Chondrocyte (in vitro differentiated cells): ENCODE measurements around the gene STX1A. TPM values are rescaled to one million over a fixed set of nuclear protein-coding genes. Genes with fewer than 3 reads are reported as not detected.

Experiments
- DNase-seq: peaks from one replicate; pipeline ENCODE4 v3.0.0; 2021; ENCODE audit warnings: mixed read lengths, low spot score
- H3K27ac Mint-ChIP-seq: one replicate; pipeline ENCODE4 v1.8.0; 2021; ENCODE audit warnings: mild to moderate bottlenecking, moderate library complexity, mixed read lengths; ENCODE audit not compliant: unreplicated experiment
- H3K27me3 Mint-ChIP-seq: 2 replicates; pipeline ENCODE4 v1.8.0; 2021; ENCODE audit warnings: low read depth, mixed read lengths
- H3K36me3 Mint-ChIP-seq: 2 replicates; pipeline ENCODE4 v1.8.0; 2021; ENCODE audit warnings: low read depth, mixed read lengths
- H3K4me1 Mint-ChIP-seq: 2 replicates; pipeline ENCODE4 v1.8.0; 2021; ENCODE audit warnings: low read depth, mild to moderate bottlenecking, mixed read lengths
- H3K4me3 Mint-ChIP-seq: one replicate; pipeline ENCODE4 v1.8.0; 2021; ENCODE audit warnings: mild to moderate bottlenecking, moderate library complexity, mixed read lengths; ENCODE audit not compliant: unreplicated experiment
- H3K9me3 Mint-ChIP-seq: 2 replicates; pipeline ENCODE4 v1.8.0; 2021; ENCODE audit warnings: low read depth, mixed read lengths
- CTCF ChIP-seq: fragments of 200-600 bp; sonication (generic); IDR thresholded peaks from 2 replicates; pipeline ENCODE4 v1.5.0; 2021; ENCODE audit warnings: antibody characterized with exemption, mild to moderate bottlenecking, moderate library complexity
- total RNA-seq: library from RNA; stranded (reverse); gene quantifications from 3 replicates; pipeline ENCODE4 v1.2.1, GENCODE V29; 2021

The STX1A gene
- total RNA-seq, 1 donor from 2014 or later = 20.9 TPM

DNA sequence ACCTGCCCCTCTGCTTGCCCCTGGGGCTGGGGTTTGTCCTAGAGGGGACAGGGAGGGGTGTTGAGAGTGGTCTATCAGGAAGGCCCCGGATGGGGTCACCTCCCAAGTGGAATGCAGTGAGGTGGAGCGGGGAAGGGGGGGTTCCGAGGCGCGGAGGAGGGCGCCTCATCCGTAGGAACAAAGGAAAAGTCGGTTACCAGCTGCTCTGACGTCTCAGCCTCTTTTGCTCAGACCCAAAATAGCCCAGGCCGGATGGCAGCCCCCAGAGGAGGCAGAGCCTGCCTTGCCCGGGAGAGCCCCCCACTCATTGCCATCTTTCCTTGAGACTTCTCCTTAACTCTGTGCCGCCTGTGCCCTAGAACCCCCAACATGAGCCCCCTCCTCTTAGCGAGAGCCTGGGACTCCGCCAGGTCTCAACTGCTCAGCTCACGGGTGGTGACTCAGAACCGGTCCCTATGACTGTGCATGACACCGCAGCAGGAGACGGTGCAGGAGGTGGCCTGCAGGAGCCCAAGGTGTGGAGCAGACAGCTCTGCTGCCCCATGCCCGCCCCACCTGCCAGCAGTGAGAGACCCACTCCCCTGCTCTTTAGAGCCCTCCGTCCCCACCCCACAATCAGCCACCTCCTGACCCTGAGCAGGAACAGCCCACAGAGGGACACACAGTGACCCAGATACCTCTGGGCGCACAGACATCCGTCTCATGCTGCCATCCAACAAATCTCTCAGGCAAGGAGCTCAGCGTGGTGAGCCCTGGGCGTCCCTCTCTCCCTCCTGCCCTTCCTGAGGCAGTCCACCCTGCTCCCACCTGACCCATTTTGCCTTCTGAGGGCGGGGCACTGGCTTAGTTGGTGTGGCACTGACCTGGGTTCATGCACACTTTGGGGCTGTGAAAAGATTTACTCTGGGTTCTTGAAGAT lies 13.1 kb downstream of the STX1A start:
- Mint-ChIP-seq H3K4me3 (peak overlapping the region; percentile 19), H3K36me3 (peaks cover 13% of the 10 kb centered on the region), H3K27me3 (no peaks in the 10 kb centered on the region), H3K27ac (peak overlapping the region; percentile 90), H3K4me1 (peaks cover 43% of the 10 kb centered on the region), H3K9me3 (no peaks in the 10 kb centered on the region)
- no peak for DNase-seq
- TF ChIP-seq CTCF = no peak

DNA sequence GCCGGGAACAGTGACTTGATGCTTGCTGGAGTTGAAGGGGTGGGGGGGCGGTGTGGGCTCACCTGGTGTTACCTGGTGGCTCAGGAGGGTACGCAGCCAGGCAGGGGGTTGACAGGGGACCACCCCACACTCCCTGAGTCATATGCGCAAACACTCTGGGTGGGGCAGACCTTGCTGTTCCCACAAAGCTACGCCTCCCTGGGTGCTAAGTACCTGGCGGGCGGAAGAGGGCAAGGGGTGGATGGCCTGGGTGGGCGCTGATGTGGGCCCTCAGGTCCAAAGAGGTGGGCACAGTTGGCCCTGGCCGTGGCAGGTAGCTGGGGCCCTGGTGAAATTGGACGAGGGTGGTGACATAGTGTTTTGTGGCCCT lies 13.9 kb downstream of the STX1A start:
- no peak overlapping the region for H3K4me3 Mint-ChIP-seq
- H3K36me3 Mint-ChIP-seq = peaks cover 13% of the 10 kb centered on the region
- DNase-seq = no peak
- H3K27ac Mint-ChIP-seq = peak overlapping the region; percentile 89
- no peaks in the 10 kb centered on the region for H3K9me3 Mint-ChIP-seq
- TF ChIP-seq CTCF = no peak
- peaks cover 43% of the 10 kb centered on the region for H3K4me1 Mint-ChIP-seq
- H3K27me3 Mint-ChIP-seq = no peaks in the 10 kb centered on the region

GRCh38 chr7:73704640-73705550 lies 14.6 kb downstream of the STX1A start:
- H3K27ac Mint-ChIP-seq = peak overlapping the region; percentile 89
- peak overlapping the region; percentile 28 for H3K4me3 Mint-ChIP-seq
- DNase-seq = no peak
- H3K9me3 Mint-ChIP-seq = no peaks in the 10 kb centered on the region
- no peak for TF ChIP-seq CTCF
- H3K4me1 Mint-ChIP-seq = peaks cover 43% of the 10 kb centered on the region
- H3K27me3 Mint-ChIP-seq = no peaks in the 10 kb centered on the region
- H3K36me3 Mint-ChIP-seq = peaks cover 15% of the 10 kb centered on the region

DNA sequence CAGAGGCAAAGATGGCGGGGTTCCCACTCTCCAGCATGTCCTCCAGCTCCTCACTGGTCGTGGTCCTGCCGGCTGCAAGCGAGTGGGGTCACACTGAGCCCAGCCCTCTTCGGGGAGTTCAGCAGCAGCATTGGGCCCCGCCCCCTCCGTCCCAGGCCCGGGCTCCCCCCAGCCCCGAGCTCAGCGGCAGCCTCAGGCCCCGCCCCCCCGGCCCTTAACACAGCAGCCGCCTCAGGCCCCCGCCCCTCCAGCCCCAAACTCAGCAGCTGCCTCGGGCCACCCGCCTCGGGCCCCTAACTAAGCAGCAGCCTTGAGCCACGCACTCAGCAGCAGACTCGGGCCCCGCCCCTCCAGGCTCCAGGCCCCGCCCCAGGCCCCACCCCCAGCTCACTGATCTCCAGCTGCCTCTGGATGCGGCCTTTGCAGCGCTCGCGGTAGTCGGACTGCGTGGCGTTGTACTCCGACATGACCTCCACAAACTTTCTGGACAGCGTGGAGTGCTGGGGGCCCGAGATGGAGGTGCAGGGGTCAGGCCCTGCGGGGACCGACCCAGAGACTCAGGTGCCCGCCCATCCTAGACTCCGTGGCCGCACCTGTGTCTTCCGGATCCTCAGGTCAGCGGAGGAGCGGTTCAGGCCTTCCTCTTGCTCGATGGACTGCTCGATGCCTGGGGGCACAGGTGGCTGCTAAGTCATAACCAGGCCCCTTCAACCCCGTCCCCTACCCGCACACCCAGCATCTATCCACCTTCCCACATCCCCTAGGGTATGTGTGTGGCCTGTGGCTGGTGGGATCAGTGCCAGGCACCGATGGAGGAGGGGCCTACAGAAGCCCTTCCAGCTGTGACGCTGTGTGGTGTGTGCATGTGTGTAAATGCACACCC lies 15.5 kb downstream of the STX1A start:
- H3K27ac Mint-ChIP-seq = peak overlapping the region; percentile 89
- DNase-seq = no peak
- H3K36me3 Mint-ChIP-seq = peaks cover 16% of the 10 kb centered on the region

More for the DNA sequence above, 15.5 kb downstream of the STX1A start:
- H3K4me3 Mint-ChIP-seq = no peak overlapping the region
- no peak for TF ChIP-seq CTCF
- peaks cover 43% of the 10 kb centered on the region for H3K4me1 Mint-ChIP-seq
- no peaks in the 10 kb centered on the region for H3K9me3 Mint-ChIP-seq
- H3K27me3 Mint-ChIP-seq = no peaks in the 10 kb centered on the region
